NT2/D1 (cell line): ENCODE data around the gene GAA.

ENCODE experiments used
- DNase-seq: peaks from one replicate; pipeline ENCODE4 v3.0.0-alpha.2; 2011; ENCODE audit warnings: low read depth, low spot score
- H3K27me3 ChIP-seq: 2 replicates; pipeline ENCODE4 v1.6.0; 2011; ENCODE audit warnings: mild to moderate bottlenecking; ENCODE audit not compliant: insufficient read length, insufficient read depth
- H3K36me3 ChIP-seq: 2 replicates; pipeline ENCODE4 v1.6.1; 2011; ENCODE audit warnings: mild to moderate bottlenecking, low read length, mixed read lengths; ENCODE audit not compliant: insufficient read depth, insufficient read length
- H3K4me1 ChIP-seq: 2 replicates; pipeline ENCODE4 v1.5.1; 2011; ENCODE audit not compliant: insufficient read depth, insufficient read length
- H3K4me3 ChIP-seq: 2 replicates; pipeline ENCODE4 v1.5.1; 2011; ENCODE audit warnings: low read depth; ENCODE audit not compliant: insufficient read length
- H3K9ac ChIP-seq: 2 replicates; pipeline ENCODE4 v1.6.0; 2011; ENCODE audit warnings: low read depth; ENCODE audit not compliant: insufficient read length
- H3K9me3 ChIP-seq: 2 replicates; pipeline ENCODE4 v1.5.1; 2011; ENCODE audit warnings: mild to moderate bottlenecking, low read length; ENCODE audit not compliant: insufficient read depth
- SUZ12 ChIP-seq: IDR thresholded peaks from 2 replicates; pipeline ENCODE4 v1.6.1; 2011; ENCODE audit not compliant: insufficient read length, insufficient read depth; ENCODE audit errors: extremely low read depth
- YY1 ChIP-seq: IDR thresholded peaks from 2 replicates; pipeline ENCODE4 v1.6.1; 2011; ENCODE audit not compliant: insufficient read length, insufficient read depth
- ZNF274 ChIP-seq: IDR thresholded peaks from 2 replicates; pipeline ENCODE4 v1.6.1; 2011; ENCODE audit warnings: mild to moderate bottlenecking, low read depth, low read length

The GAA gene

DNA sequence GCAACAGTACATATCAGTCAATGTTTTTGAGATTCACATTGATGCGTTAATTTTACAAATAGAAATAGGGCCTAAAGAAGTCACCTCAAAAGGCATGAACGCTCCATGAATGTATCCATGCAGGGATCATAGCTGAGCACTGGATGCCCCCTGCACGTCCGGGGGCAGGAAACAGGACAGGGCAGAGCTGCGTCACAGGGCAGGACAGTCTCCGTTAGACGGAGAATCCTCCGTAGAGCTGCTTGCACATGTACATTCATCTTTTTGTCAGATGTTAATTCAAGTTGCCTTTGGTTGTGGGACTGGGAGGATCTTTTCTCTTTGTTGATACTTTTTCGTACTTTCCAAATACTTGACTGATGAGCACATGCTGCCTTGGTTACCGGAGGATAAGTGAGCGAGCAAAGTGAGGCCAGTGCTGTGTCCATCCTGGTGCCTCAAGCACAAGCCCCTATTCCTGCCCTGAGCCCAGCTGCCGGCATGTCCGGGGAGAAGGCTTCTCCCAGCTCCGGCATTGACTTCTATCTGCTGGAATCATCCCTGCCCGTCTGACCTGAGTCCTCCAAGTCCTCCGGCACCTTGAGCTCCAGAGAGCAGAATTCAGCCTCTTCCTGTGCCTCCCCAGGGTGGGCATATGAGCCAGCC is 15.0 kb downstream of the GAA start:
- Histone ChIP-seq H3K4me3 (no peak overlapping the region), H3K27me3 (no peaks in the 10 kb centered on the region), H3K9me3 (0 out of 2 replicates have a peak, but pooled peaks cover 11% of the 10 kb centered on the region), H3K4me1 (peaks cover 22% of the 10 kb centered on the region), H3K9ac (no peak overlapping the region), H3K36me3 (peaks cover 29% of the 10 kb centered on the region)
- TF ChIP-seq ZNF274 = no peak
- no peak for TF ChIP-seq YY1
- TF ChIP-seq SUZ12 = no peak
- DNase-seq = no peak

- Histone ChIP-seq H3K9ac (no peak overlapping the region), H3K36me3 (peaks cover 29% of the 10 kb centered on the region), H3K4me1 (peaks cover 20% of the 10 kb centered on the region), H3K9me3 (0 out of 2 replicates have a peak, but pooled peaks cover 11% of the 10 kb centered on the region), H3K4me3 (no peak overlapping the region), H3K27me3 (no peaks in the 10 kb centered on the region)
- no peak for TF ChIP-seq YY1
- no peak for TF ChIP-seq ZNF274
- TF ChIP-seq SUZ12 = no peak
- DNase-seq = no peak
Measured at GRCh38 chr17:80116921-80117380, 15.6 kb downstream of the GAA start.

DNA sequence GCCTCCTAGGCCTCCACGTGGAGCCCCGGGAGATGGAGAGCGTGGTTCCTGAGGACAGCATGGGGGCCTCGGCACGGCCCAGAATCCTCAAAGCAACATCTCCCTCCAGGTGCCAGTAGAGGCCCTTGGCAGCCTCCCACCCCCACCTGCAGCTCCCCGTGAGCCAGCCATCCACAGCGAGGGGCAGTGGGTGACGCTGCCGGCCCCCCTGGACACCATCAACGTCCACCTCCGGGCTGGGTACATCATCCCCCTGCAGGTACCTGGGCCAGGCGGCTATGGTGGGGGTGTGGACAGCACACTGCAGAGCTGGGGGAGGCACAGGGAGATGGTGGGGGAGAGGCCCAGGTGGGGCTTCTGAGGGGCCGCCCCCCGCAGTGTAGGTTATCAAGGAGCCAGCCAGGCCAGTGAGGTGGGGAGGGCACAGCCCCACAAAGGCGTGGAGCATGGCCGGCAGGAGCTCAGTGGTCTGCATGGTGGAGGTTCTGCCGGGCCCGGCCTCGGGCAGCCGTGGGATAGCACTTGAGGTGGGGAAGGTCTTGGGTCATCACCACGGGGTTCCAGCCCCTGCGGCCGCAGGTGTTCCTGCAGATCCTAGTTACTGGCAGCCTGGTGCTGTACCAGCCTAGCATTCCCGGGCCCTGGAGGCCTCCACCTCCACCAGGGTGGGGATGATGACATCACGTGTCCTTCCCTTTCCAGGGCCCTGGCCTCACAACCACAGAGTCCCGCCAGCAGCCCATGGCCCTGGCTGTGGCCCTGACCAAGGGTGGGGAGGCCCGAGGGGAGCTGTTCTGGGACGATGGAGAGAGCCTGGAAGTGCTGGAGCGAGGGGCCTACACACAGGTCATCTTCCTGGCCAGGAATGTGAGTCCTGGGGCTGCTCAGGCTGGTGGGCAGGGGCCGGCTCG is 16.4 kb downstream of the GAA start:
- TF ChIP-seq SUZ12 = no peak
- no peak for TF ChIP-seq ZNF274
- no peak for TF ChIP-seq YY1
- no peaks in the 10 kb centered on the region for H3K27me3 ChIP-seq
- 0 out of 2 replicates have a peak, but pooled peaks cover 11% of the 10 kb centered on the region for H3K9me3 ChIP-seq
- peaks cover 25% of the 10 kb centered on the region for H3K36me3 ChIP-seq
- no peak overlapping the region for H3K4me3 ChIP-seq
- H3K4me1 ChIP-seq = peaks cover 15% of the 10 kb centered on the region
- DNase-seq = no peak
- peak overlapping the region; percentile 18 for H3K9ac ChIP-seq

GRCh38 chr17:80118601-80119270 is 17.4 kb downstream of the GAA start:
- peaks cover 10% of the 10 kb centered on the region for H3K4me1 ChIP-seq
- no peak overlapping the region for H3K4me3 ChIP-seq
- H3K9me3 ChIP-seq = 0 out of 2 replicates have a peak, but pooled peaks cover 11% of the 10 kb centered on the region
- H3K36me3 ChIP-seq = peaks cover 21% of the 10 kb centered on the region
- no peak for DNase-seq
- no peak for TF ChIP-seq ZNF274
- no peak for TF ChIP-seq YY1
- no peak for TF ChIP-seq SUZ12
- H3K27me3 ChIP-seq = no peaks in the 10 kb centered on the region
- H3K9ac ChIP-seq = no peak overlapping the region

- H3K27me3 ChIP-seq = no peaks in the 10 kb centered on the region
- peaks cover 12% of the 10 kb centered on the region for H3K4me1 ChIP-seq
- TF ChIP-seq SUZ12 (no peak), YY1 (no peak), ZNF274 (no peak)
- DNase-seq = no peak
- 0 out of 2 replicates have a peak, but pooled peaks cover 9% of the 10 kb centered on the region for H3K9me3 ChIP-seq
- H3K36me3 ChIP-seq = peaks cover 21% of the 10 kb centered on the region
- no peak overlapping the region for H3K4me3 ChIP-seq
- H3K9ac ChIP-seq = no peak overlapping the region
Measured at GRCh38 chr17:80119271-80119791, 17.9 kb downstream of the GAA start.

- DNase-seq = no peak
- TF ChIP-seq YY1 (no peak), SUZ12 (no peak), ZNF274 (no peak)
- H3K4me3 ChIP-seq = no peak overlapping the region
- no peaks in the 10 kb centered on the region for H3K27me3 ChIP-seq
- H3K9me3 ChIP-seq = 0 out of 2 replicates have a peak, but pooled peaks cover 5% of the 10 kb centered on the region
- H3K9ac ChIP-seq = no peak overlapping the region
- H3K36me3 ChIP-seq = peaks cover 21% of the 10 kb centered on the region
- H3K4me1 ChIP-seq = peaks cover 17% of the 10 kb centered on the region
Measured at GRCh38 chr17:80119839-80120238, 18.5 kb downstream of the GAA start.
